HG03439 (cell line): ENCODE measurements around the gene EPB41L4B.
"Not testable (repeated sequence)": the region's sequence is repeated elsewhere in the genome, so short reads cannot be mapped to it uniquely, and the experiment has no call there.

Source experiments
- ATAC-seq: cut with Tn5 transposase; IDR thresholded peaks from one replicate; pipeline ENCODE4 v1.9.1; 2021; ENCODE audit warnings: mild to moderate bottlenecking, moderate library complexity; ENCODE audit not compliant: unreplicated experiment

The EPB41L4B gene

GRCh38 chr9:109301012-109301411 lies 19.8 kb downstream of the EPB41L4B start:
- no peak for ATAC-seq

- no peak for ATAC-seq
Observed at GRCh38 chr9:109299891-109300290, 21.0 kb downstream of the EPB41L4B start.

GRCh38 chr9:109297899-109298298 lies 23.0 kb downstream of the EPB41L4B start:
- no peak for ATAC-seq

GRCh38 chr9:109295221-109296130 lies 25.4 kb downstream of the EPB41L4B start:
- no peak for ATAC-seq

- no peak for ATAC-seq
Observed at GRCh38 chr9:109290385-109290784, 30.5 kb downstream of the EPB41L4B start.

GRCh38 chr9:109289931-109290330 lies 30.9 kb downstream of the EPB41L4B start:
- no peak for ATAC-seq

- ATAC-seq, result no peak
Observed at GRCh38 chr9:109289186-109289585, 31.7 kb downstream of the EPB41L4B start.

GRCh38 chr9:109286981-109287380 lies 33.9 kb downstream of the EPB41L4B start:
- ATAC-seq, result no peak

GRCh38 chr9:109286571-109286977 lies 34.3 kb downstream of the EPB41L4B start:
- no peak for ATAC-seq

- ATAC-seq, result not testable (repeated sequence)
Observed at GRCh38 chr9:109283672-109284071, 37.2 kb downstream of the EPB41L4B start.

- ATAC-seq, result no peak
Observed at GRCh38 chr9:109283012-109283411, 37.8 kb downstream of the EPB41L4B start.

- no peak for ATAC-seq
Observed at GRCh38 chr9:109282302-109282701, 38.6 kb downstream of the EPB41L4B start.

- no peak for ATAC-seq
Observed at GRCh38 chr9:109281518-109281917, 39.3 kb downstream of the EPB41L4B start.

GRCh38 chr9:109278848-109279247 lies 42.0 kb downstream of the EPB41L4B start:
- no peak for ATAC-seq

- ATAC-seq, result no peak
Observed at GRCh38 chr9:109278216-109278615, 42.6 kb downstream of the EPB41L4B start.

GRCh38 chr9:109277451-109277850 lies 43.4 kb downstream of the EPB41L4B start:
- ATAC-seq, result no peak

GRCh38 chr9:109276469-109277440 lies 44.1 kb downstream of the EPB41L4B start:
- ATAC-seq, result no peak

GRCh38 chr9:109274884-109275730 lies 45.8 kb downstream of the EPB41L4B start:
- ATAC-seq, result no peak

- no peak for ATAC-seq
Observed at GRCh38 chr9:109273869-109274268, 47.0 kb downstream of the EPB41L4B start.

- no peak for ATAC-seq
Observed at GRCh38 chr9:109272745-109273144, 48.1 kb downstream of the EPB41L4B start.

- ATAC-seq, result no peak
Observed at GRCh38 chr9:109272045-109272444, 48.8 kb downstream of the EPB41L4B start.
